Posterior cingulate gyrus (tissue), 11 donors: ENCODE data around the gene SIRPB1.
"Not testable (repeated sequence)": the region's sequence is repeated elsewhere in the genome, so short reads cannot be mapped to it uniquely, and the experiment has no call there.

Source experiments
- DNase-seq, 10 donors: peaks; one replicate each; pipeline versions ENCODE4 v3.0.0 to v3.0.0-alpha.2; 2020 to 2021; ENCODE audit warnings: mixed read lengths in 3 of 10
- intact Hi-C: fragments of 100-400 bp; cut with DNase I; formaldehyde crosslinking; loops from one replicate; pipeline ENCODE4 v1.15.1; 2023

SIRPB1 gene

GRCh38 chr20:1619861-1620444 lies at the start of gene SIRPB1:
Gene SIRPB1, minus strand, starts transcription at chr20:1620009. Its CDS starts 65 bp downstream, at chr20:1619944.
- intact Hi-C loops = loop anchor here (10.0 kb wide), 1 partner anchor 55 kb away; no protein-coding TSS in a partner anchor
- DNase-seq = no peak

GRCh38 chr20:1669304-1669703 lies 49.5 kb upstream of the SIRPB1 start:
- intact Hi-C loops = no loop called here
- no peak for DNase-seq

GRCh38 chr20:1667502-1668085 lies 47.8 kb upstream of the SIRPB1 start:
- intact Hi-C loops = no loop called here
- DNase-seq = no peak

GRCh38 chr20:1666802-1667201 lies 47.0 kb upstream of the SIRPB1 start:
- DNase-seq = no peak
- intact Hi-C loops = no loop called here

- intact Hi-C loops = no loop called here
Measured at GRCh38 chr20:1665345-1665744, 45.5 kb upstream of the SIRPB1 start.

GRCh38 chr20:1664911-1665310 lies 45.1 kb upstream of the SIRPB1 start:
- DNase-seq = no peak

More at GRCh38 chr20:1665345-1665744, 45.5 kb upstream of the SIRPB1 start:
- no peak for DNase-seq

GRCh38 chr20:1663917-1664316 lies 44.1 kb upstream of the SIRPB1 start:
- intact Hi-C loops = no loop called here

More at GRCh38 chr20:1664911-1665310, 45.1 kb upstream of the SIRPB1 start:
- intact Hi-C loops = no loop called here

GRCh38 chr20:1661542-1662299 lies 41.9 kb upstream of the SIRPB1 start:
- intact Hi-C loops = no loop called here
- DNase-seq = no peak

More at GRCh38 chr20:1663917-1664316, 44.1 kb upstream of the SIRPB1 start:
- no peak for DNase-seq

GRCh38 chr20:1660246-1660645 lies 40.4 kb upstream of the SIRPB1 start:
- no peak for DNase-seq
- intact Hi-C loops = no loop called here

- no peak for DNase-seq
- intact Hi-C loops = no loop called here
Measured at GRCh38 chr20:1657556-1658334, 37.9 kb upstream of the SIRPB1 start, which contains the start of gene SIRPG. Gene SIRPG, minus strand, starts transcription at chr20:1657779. Its CDS starts 65 bp downstream, at chr20:1657714.

GRCh38 chr20:1656844-1657243 lies 37.0 kb upstream of the SIRPB1 start:
- DNase-seq = no peak
- intact Hi-C loops = no loop called here

GRCh38 chr20:1654996-1655395 lies 35.2 kb upstream of the SIRPB1 start:
- DNase-seq = no peak
- intact Hi-C loops = no loop called here

- intact Hi-C loops = no loop called here
- DNase-seq = no peak
Measured at GRCh38 chr20:1652960-1653359, 33.2 kb upstream of the SIRPB1 start.

- intact Hi-C loops = no loop called here
- DNase-seq = no peak
Measured at GRCh38 chr20:1652104-1652503, 32.3 kb upstream of the SIRPB1 start.

GRCh38 chr20:1651268-1652058 lies 31.7 kb upstream of the SIRPB1 start:
- intact Hi-C loops = no loop called here
- no peak for DNase-seq

- intact Hi-C loops = no loop called here
- no peak for DNase-seq
Measured at GRCh38 chr20:1648101-1648500, 28.3 kb upstream of the SIRPB1 start.

- DNase-seq = no peak
- intact Hi-C loops = no loop called here
Measured at GRCh38 chr20:1646975-1647431, 27.2 kb upstream of the SIRPB1 start.

GRCh38 chr20:1644101-1644962 lies 24.5 kb upstream of the SIRPB1 start:
- no peak for DNase-seq
- intact Hi-C loops = no loop called here

GRCh38 chr20:1638643-1639042 lies 18.8 kb upstream of the SIRPB1 start:
- DNase-seq, intact Hi-C loops: not testable (repeated sequence)
